Osteoblast (primary cell): Measurements from ENCODE around the gene CCSER1. TPM values are rescaled to one million over a fixed set of nuclear protein-coding genes. Genes with fewer than 3 reads are reported as not detected.

Source experiments
- DNase-seq: peaks from one replicate; pipeline ENCODE4 v3.0.0; 2011; ENCODE audit warnings: low spot score, mixed read lengths; ENCODE audit not compliant: insufficient read length; ENCODE audit errors: missing footprints
- H2AFZ ChIP-seq: 2 replicates; pipeline ENCODE4 v1.6.0; 2011; ENCODE audit warnings: mild to moderate bottlenecking, low read length
- H3K27ac ChIP-seq: 2 replicates; pipeline ENCODE4 v1.5.1; 2011; ENCODE audit warnings: mild to moderate bottlenecking, low read depth, low read length, moderate library complexity
- H3K27me3 ChIP-seq: 2 replicates; pipeline ENCODE4 v1.6.0; 2012; ENCODE audit warnings: mild to moderate bottlenecking, control low read depth, inconsistent platforms, low read length, moderate library complexity; ENCODE audit not compliant: insufficient read depth
- H3K36me3 ChIP-seq: 2 replicates; pipeline ENCODE4 v1.5.1; 2011; ENCODE audit warnings: mild to moderate bottlenecking, low read length, control low read depth, moderate library complexity; ENCODE audit not compliant: insufficient read depth
- H3K4me1 ChIP-seq: 2 replicates; pipeline ENCODE4 v1.5.1; 2011; ENCODE audit warnings: mild to moderate bottlenecking, low read length, control low read depth, moderate library complexity; ENCODE audit not compliant: insufficient read depth
- H3K4me2 ChIP-seq: 2 replicates; pipeline ENCODE4 v1.6.0; 2011; ENCODE audit warnings: mild to moderate bottlenecking, low read length; ENCODE audit not compliant: insufficient read depth
- H3K4me3 ChIP-seq: fragments of 200-600 bp; sonication (generic); 3 replicates; pipeline ENCODE4 v1.5.1; 2012; ENCODE audit warnings: mild to moderate bottlenecking, low read length, inconsistent platforms; ENCODE audit not compliant: insufficient read depth
- H3K79me2 ChIP-seq: 2 replicates; pipeline ENCODE4 v1.6.0; 2012; ENCODE audit warnings: mild to moderate bottlenecking, low read length, control low read depth, inconsistent platforms; ENCODE audit not compliant: insufficient read depth
- H3K9me3 ChIP-seq: 2 replicates; pipeline ENCODE4 v1.5.1; 2011; ENCODE audit warnings: low read depth, low read length, control low read depth
- H4K20me1 ChIP-seq: 2 replicates; pipeline ENCODE4 v1.6.0; 2012; ENCODE audit warnings: mild to moderate bottlenecking, low read length, control low read depth; ENCODE audit not compliant: insufficient read depth
- CTCF ChIP-seq: IDR thresholded peaks from 2 replicates; pipeline ENCODE4 v1.5.1; 2011; ENCODE audit warnings: mild to moderate bottlenecking, low read depth, low read length, moderate library complexity; ENCODE audit errors: extremely low read depth
- total RNA-seq: library from RNA; depleted of rRNA; stranded (reverse); fragments of >200 nt; gene quantifications from 2 replicates; pipeline ENCODE4 v1.2.3, GENCODE V29; 2012

CCSER1 gene
- total RNA-seq, 1 donor: under 0.01 TPM

- no peak overlapping the region for H3K4me2 ChIP-seq
- no peaks in the 10 kb centered on the region for H3K36me3 ChIP-seq
- H4K20me1 ChIP-seq: no peaks in the 10 kb centered on the region
- no peaks in the 10 kb centered on the region for H3K27me3 ChIP-seq
- no peak overlapping the region for H3K4me3 ChIP-seq
- no peak overlapping the region for H3K27ac ChIP-seq
- DNase-seq: no peak
- no peaks in the 10 kb centered on the region for H3K4me1 ChIP-seq
- H3K9me3 ChIP-seq: peaks cover 2% of the 10 kb centered on the region
- TF ChIP-seq CTCF: no peak
- H2AFZ ChIP-seq: no peak overlapping the region
- H3K79me2 ChIP-seq: no peaks in the 10 kb centered on the region
These were observed 1473.1 kb downstream of the CCSER1 start for GRCh38 chr4:91600301-91600700.

- no peak for DNase-seq
- Histone ChIP-seq H3K27ac (no peak overlapping the region), H3K9me3 (peaks cover 2% of the 10 kb centered on the region), H3K27me3 (no peaks in the 10 kb centered on the region), H3K4me1 (no peaks in the 10 kb centered on the region), H2AFZ (no peak overlapping the region), H3K36me3 (no peaks in the 10 kb centered on the region), H3K4me2 (no peak overlapping the region), H3K79me2 (no peaks in the 10 kb centered on the region), H4K20me1 (no peaks in the 10 kb centered on the region), H3K4me3 (no peak overlapping the region)
- TF ChIP-seq CTCF: no peak
These were observed 1474.2 kb downstream of the CCSER1 start for GRCh38 chr4:91601401-91601800.

GRCh38 chr4:91611782-91612181 lies 1484.6 kb downstream of the CCSER1 start:
- Histone ChIP-seq H3K27me3 (no peaks in the 10 kb centered on the region), H3K36me3 (no peaks in the 10 kb centered on the region), H3K27ac (no peak overlapping the region), H3K79me2 (no peaks in the 10 kb centered on the region), H3K4me3 (no peak overlapping the region), H3K9me3 (peaks cover 11% of the 10 kb centered on the region), H3K4me1 (no peaks in the 10 kb centered on the region), H2AFZ (no peak overlapping the region), H4K20me1 (no peaks in the 10 kb centered on the region), H3K4me2 (no peak overlapping the region)
- DNase-seq: no peak
- TF ChIP-seq CTCF: no peak

GRCh38 chr4:91620952-91621351 lies 1493.8 kb downstream of the CCSER1 start:
- Histone ChIP-seq H3K79me2 (no peaks in the 10 kb centered on the region), H3K27me3 (no peaks in the 10 kb centered on the region), H3K4me2 (no peak overlapping the region), H4K20me1 (no peaks in the 10 kb centered on the region), H3K27ac (no peak overlapping the region), H3K4me3 (no peak overlapping the region), H3K4me1 (no peaks in the 10 kb centered on the region), H3K9me3 (no peaks in the 10 kb centered on the region), H3K36me3 (no peaks in the 10 kb centered on the region), H2AFZ (no peak overlapping the region)
- no peak for TF ChIP-seq CTCF
- no peak for DNase-seq
